GM21619 (cell line): ENCODE results near the gene TSPAN14.

ENCODE experiments used
- ATAC-seq: cut with Tn5 transposase; IDR thresholded peaks from one replicate; pipeline ENCODE4 v1.9.1; 2021; ENCODE audit not compliant: unreplicated experiment

The TSPAN14 gene

GRCh38 chr10:80454513-80455460, 677 bp downstream of the TSPAN14 start:
- ATAC-seq, result peak; percentile 20

GRCh38 chr10:80455461-80456349, 1.6 kb downstream of the TSPAN14 start:
- no peak for ATAC-seq

- no peak for ATAC-seq
Measured at GRCh38 chr10:80457554-80458262, 3.6 kb downstream of the TSPAN14 start.

GRCh38 chr10:80458263-80458625, 4.1 kb downstream of the TSPAN14 start:
- ATAC-seq, result no peak

GRCh38 chr10:80458638-80459037, 4.5 kb downstream of the TSPAN14 start:
- no peak for ATAC-seq

GRCh38 chr10:80459047-80459865, 5.1 kb downstream of the TSPAN14 start:
- peak; percentile 41 for ATAC-seq

GRCh38 chr10:80460399-80461207, 6.5 kb downstream of the TSPAN14 start:
- no peak for ATAC-seq

GRCh38 chr10:80461208-80462183, 7.4 kb downstream of the TSPAN14 start:
- ATAC-seq, result no peak

GRCh38 chr10:80462299-80462980, 8.3 kb downstream of the TSPAN14 start:
- ATAC-seq, result no peak

GRCh38 chr10:80462981-80463741, 9.1 kb downstream of the TSPAN14 start:
- ATAC-seq, result peak; percentile 19

- no peak for ATAC-seq
Measured at GRCh38 chr10:80463868-80464267, 9.8 kb downstream of the TSPAN14 start.

- no peak for ATAC-seq
Measured at GRCh38 chr10:80464557-80465450, 10.7 kb downstream of the TSPAN14 start.

GRCh38 chr10:80465451-80465835, 11.3 kb downstream of the TSPAN14 start:
- no peak for ATAC-seq

- ATAC-seq, result peak; percentile 39
Measured at GRCh38 chr10:80465839-80466590, 11.9 kb downstream of the TSPAN14 start.

- no peak for ATAC-seq
Measured at GRCh38 chr10:80466724-80467326, 12.7 kb downstream of the TSPAN14 start.
